ENCODE results near the gene CYFIP1.

CYFIP1 gene

GRCh38 chr15:22873841-22874240 lies 106.3 kb downstream of the CYFIP1 start (continued):
- TF ChIP-seq PRDM1 (tag by site-specific recombination; IDR thresholded peaks at IDR 0.05) (no peak), PRDM6 (tag by site-specific recombination; IDR thresholded peaks at IDR 0.05) (no peak), ZSCAN18 (tag by site-specific recombination; IDR thresholded peaks at IDR 0.05) (no peak), ZNF169 (tag by site-specific recombination; IDR thresholded peaks at IDR 0.05) (no peak), ZNF239 (tag by site-specific recombination; IDR thresholded peaks at IDR 0.05) (no peak), ZNF488 (tag by site-specific recombination; IDR thresholded peaks at IDR 0.05) (no peak), SCRT2 (tag by site-specific recombination; IDR thresholded peaks at IDR 0.05) (no peak)

GRCh38 chr15:22872936-22873701 lies 107.0 kb downstream of the CYFIP1 start:
- no peaks in the 10 kb centered on the region for H3K4me1 ChIP-seq (ENCODE audit: control insufficient read depth, insufficient read depth, low read length)
- H3K36me3 ChIP-seq (ENCODE audit: control insufficient read depth in 2 of 2, insufficient read depth in 1 of 2, low read length in 2 of 2): peaks cover 5 to 65% of the 10 kb centered on the region in 2 experiments; a peak in 2 of 3 replicates
- no peaks in the 10 kb centered on the region for H3K9me3 ChIP-seq (ENCODE audit: control insufficient read depth, insufficient read depth, low read depth, low read length)
- H3K27ac ChIP-seq (ENCODE audit: extremely low read depth, low read depth, low read length): no peak overlapping the region
- TF ChIP-seq CTCF (tag by site-specific recombination; IDR thresholded peaks at IDR 0.05) (no peak), ZNF660 (tag by site-specific recombination; IDR thresholded peaks at IDR 0.05) (no peak), PRDM1 (tag by site-specific recombination; IDR thresholded peaks at IDR 0.05) (no peak), MEIS1 (CRISPR knock-in tag; IDR thresholded peaks at IDR 0.05; ENCODE audit: borderline replicate concordance) (no peak), SALL2 (tag by site-specific recombination; IDR thresholded peaks at IDR 0.05; ENCODE audit: borderline replicate concordance) (no peak), ZNF184 (tag by site-specific recombination; IDR thresholded peaks at IDR 0.05) (no peak), ZNF2 (tag by site-specific recombination; IDR thresholded peaks at IDR 0.05) (no peak)
- POLR2A ChIA-PET: no interaction called here
- CTCF ChIA-PET: no interaction called here
- H3K4me3 ChIP-seq (ENCODE audit: low read depth, low read length): no peak overlapping the region

- Histone ChIP-seq H3K27ac (ENCODE audit: extremely low read depth, low read depth, low read length) (no peak overlapping the region), H3K4me3 (ENCODE audit: low read depth, low read length) (no peak overlapping the region), H3K36me3 (ENCODE audit: control insufficient read depth in 2 of 2, insufficient read depth in 1 of 2, low read length in 2 of 2) (peaks cover 5 to 70% of the 10 kb centered on the region in 2 experiments; a peak in 2 of 3 replicates), H3K9me3 (ENCODE audit: control insufficient read depth, insufficient read depth, low read depth, low read length) (no peaks in the 10 kb centered on the region), H3K4me1 (ENCODE audit: control insufficient read depth, insufficient read depth, low read length) (no peaks in the 10 kb centered on the region)
- CTCF ChIA-PET: no interaction called here
- POLR2A ChIA-PET: no interaction called here
- TF ChIP-seq FEZF1 (tag by site-specific recombination; IDR thresholded peaks at IDR 0.05) (no peak), TCF7L2 (IDR thresholded peaks at IDR 0.05; ENCODE audit: borderline replicate concordance, low read depth, low read length) (no peak), ZNF624 (tag by site-specific recombination; IDR thresholded peaks at IDR 0.05) (no peak), ZNF48 (tag by site-specific recombination; IDR thresholded peaks at IDR 0.05) (no peak), ZNF837 (tag by site-specific recombination; IDR thresholded peaks at IDR 0.05) (no peak), ZNF488 (tag by site-specific recombination; IDR thresholded peaks at IDR 0.05) (no peak), ZNF600 (tag by site-specific recombination; IDR thresholded peaks at IDR 0.05) (no peak), REPIN1 (tag by site-specific recombination; IDR thresholded peaks at IDR 0.05; ENCODE audit: low read depth) (no peak), WT1 (tag by site-specific recombination; IDR thresholded peaks at IDR 0.05) (no peak), ZNF433 (tag by site-specific recombination; IDR thresholded peaks at IDR 0.05; ENCODE audit: low read depth) (no peak), ZFP37 (tag by site-specific recombination; IDR thresholded peaks at IDR 0.05) (no peak), ZNF404 (tag by site-specific recombination; IDR thresholded peaks at IDR 0.05) (no peak), ZSCAN18 (tag by site-specific recombination; IDR thresholded peaks at IDR 0.05) (no peak)
Measured at GRCh38 chr15:22871481-22872086, 108.6 kb downstream of the CYFIP1 start.

Data from HEK293 (cell line).